Activated CD8-positive, alpha-beta memory T cell treated with anti-CD3 and anti-CD28 coated beads, Interleukin-2, amount 50 U/mL, for 1 hour (primary cell): Measurements from ENCODE around the gene YRDC.

Experiments
- DNase-seq: peaks from one replicate; pipeline ENCODE4 v3.0.0-alpha.2; 2020; ENCODE audit errors: extremely low read depth

The YRDC gene, protein sequence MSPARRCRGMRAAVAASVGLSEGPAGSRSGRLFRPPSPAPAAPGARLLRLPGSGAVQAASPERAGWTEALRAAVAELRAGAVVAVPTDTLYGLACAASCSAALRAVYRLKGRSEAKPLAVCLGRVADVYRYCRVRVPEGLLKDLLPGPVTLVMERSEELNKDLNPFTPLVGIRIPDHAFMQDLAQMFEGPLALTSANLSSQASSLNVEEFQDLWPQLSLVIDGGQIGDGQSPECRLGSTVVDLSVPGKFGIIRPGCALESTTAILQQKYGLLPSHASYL

DNA sequence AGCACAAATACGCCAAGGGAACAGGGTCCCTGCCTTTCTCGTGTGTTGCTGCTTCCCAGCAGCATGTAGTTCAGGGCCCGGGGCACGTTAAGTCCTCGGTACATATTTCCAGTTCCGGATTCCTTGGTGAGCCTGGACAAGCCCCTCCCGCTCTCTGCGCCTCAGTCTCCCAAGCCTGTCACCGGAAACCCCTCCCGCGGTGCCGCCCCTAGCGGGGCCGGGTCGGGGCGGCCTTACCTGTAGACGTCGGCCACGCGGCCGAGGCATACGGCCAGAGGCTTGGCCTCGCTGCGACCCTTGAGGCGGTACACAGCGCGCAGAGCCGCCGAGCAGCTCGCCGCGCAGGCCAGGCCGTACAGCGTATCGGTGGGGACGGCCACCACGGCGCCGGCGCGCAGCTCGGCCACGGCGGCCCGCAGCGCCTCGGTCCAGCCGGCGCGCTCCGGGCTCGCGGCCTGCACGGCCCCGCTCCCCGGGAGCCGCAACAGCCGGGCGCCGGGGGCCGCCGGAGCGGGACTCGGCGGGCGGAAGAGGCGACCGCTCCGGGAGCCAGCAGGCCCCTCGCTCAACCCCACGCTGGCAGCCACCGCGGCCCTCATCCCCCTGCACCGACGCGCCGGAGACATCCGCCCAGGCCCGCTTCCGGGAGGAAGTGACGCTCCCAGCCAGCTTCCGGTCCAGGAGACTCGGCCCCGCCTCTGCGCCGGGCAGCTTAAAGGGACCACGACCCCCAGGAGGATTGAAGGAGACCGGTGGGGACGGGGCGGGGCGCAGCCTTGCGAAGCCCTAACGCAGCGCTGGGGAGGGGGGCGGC, at the start of gene YRDC, which contains the start of gene C1orf122:
Gene YRDC (minus strand): TSS at position 654 of the 814 bp plus-strand sequence. CDS start 28 bp downstream, at position 626.
Gene C1orf122 (plus strand): TSS at position 236 of the 814 bp plus-strand sequence. CDS start 615 bp downstream, outside the sequence.
- peak; percentile 66 for DNase-seq

DNA sequence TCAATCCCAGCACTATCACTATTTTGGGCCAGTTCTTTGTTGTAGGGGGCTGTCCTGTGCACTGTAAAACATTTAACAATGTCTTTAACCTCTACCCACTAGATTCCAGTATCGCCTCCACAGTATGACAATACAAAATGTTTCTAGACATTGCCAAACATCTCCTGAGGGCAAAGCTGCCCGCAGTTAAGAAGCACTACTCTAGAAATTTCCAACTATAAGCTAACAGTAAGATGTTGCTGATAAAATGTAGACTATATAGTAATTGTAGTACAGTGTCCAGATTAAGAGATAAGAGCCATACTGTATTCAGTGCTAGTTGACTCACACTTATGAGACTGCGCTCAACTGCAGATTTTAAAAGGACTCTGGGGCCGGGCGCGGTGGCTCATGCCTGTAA, 46.4 kb upstream of the YRDC start:
- DNase-seq = no peak

DNA sequence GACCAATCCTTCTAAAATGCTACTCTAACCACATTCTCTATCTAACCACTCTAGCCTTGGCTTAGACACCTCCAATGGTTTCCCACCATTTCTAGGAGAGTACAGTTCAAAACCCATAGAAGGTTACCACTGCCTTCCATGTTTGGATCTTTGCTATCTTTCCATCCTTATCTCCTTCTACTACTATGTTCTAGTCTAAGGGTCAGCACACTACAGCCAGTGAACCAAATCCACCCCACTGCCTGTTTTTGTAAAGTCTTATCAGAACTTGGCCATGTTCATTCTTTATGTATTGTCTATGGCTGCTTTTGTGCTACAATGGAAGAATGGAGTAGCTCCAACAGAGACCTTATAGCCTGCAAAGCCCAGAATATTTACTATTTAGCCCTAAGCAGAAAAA, 45.1 kb upstream of the YRDC start:
- no peak for DNase-seq

DNA sequence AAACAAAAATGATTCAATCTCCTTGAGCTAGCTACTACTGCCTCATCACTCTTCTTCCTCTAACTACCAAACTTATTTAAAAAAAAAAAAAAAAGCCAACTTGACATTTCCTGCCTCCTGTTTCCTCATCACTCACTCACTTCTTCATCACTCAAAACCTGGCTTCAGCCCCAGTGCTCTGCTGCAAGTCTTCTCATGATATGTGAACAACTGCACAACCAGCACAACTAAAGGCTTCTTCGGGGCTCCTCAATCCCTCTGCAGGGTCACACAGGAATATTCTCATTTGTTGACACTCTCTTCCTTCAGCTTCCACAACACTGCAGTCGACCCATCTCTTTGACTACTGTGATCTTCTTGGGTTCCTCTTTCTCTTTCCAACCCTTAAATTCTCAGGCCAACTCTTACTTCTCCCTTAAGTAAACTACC, 43.8 kb upstream of the YRDC start:
- no peak for DNase-seq

DNA sequence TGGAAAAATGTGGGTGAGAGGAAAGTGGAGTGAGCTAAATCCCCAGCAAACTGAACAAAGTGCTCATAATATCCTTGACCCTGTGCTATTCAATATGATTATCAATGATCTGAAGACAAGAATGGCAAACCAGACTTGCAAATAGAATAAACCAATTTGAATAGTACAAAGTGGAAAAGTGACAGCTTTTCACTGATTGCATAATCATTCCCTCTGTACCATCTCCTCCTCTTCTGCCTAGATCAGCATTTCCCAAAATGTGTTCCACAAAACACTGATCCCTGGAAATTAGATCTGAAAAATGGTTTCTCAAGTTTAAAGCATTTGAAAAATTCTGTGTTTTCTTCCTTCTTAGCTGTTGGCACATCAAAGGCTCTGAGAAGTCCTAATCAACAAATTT, 43.3 kb upstream of the YRDC start:
- DNase-seq = no peak

DNA sequence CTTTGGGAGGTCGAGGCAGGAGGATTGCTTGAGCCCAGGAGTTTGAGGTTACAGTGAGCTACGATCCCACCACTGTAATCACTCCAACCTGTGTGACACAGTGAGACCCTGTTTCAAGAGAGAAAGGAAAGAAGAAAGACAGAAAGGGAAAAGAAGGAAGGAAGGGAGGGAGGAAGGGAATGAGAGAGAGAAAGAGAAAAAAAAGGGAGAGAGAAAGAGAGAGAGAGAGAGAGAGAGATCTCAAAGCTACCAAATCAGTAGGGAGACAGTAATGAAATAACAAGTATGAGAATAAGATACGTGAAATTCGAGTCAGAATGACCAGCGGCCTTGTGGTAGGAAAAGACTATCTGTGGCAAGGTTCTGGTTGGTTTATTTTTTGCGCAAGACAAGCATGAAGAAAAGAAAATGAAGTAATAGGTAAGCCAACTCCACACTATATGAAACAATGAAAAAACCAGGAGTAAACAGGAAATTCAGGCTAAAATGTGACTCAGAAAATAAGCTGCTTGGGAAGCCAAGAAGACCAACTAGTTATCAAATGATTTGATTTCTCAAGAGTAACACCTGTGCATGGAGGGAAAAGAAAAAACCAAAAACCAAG, 42.4 kb upstream of the YRDC start:
- no peak for DNase-seq

DNA sequence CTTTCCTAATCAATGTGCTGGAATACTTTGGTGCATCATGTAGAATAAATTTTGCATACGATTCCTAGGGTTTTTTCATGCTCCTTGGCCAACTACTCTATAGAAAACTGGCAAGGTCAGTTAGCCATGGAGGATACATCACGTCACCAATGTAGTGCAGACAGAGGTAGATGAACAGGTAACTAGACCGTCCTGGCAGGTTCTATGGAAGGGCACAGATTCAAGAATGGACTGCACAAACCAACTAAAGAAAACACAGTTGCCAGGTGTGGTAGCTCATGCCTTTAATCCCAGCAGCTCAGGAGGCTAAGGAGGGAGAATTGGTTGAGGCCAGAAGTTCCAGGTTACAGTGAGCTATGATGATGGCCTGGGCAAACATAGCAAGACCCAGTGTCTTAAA, 41.5 kb upstream of the YRDC start:
- no peak for DNase-seq

DNA sequence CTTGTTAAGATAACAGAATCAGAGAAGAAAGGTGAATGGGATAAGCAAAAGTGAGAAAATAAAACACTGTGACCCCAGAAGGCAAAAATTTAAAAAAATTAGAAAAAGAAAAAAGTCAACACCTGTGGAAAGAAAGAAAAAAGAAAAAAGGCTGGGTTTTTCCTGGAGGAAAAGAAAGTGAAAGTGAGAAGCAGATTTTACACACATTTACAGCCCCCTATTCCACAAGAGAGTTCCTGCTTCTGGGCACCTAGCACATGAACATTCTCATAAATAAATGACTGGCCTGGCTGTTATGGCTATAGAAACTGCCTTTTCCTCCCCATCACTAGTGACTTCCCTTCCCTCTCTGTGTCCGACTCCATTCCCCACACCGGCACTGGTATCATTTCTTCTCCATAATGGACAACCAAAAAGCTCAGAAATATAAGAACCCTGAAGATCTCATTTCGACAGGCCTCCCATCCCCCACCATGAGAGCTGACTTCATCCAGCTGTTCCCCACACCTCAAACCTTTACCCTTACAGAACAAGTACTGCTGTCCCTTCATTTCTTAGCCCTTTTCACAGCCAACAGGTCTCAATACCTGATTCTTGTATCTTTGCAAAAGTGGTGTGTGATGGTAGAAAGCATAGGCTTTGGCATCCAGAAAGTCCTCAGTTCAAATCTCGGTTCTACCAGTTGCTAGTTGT, 38.8 kb upstream of the YRDC start:
- DNase-seq = no peak

DNA sequence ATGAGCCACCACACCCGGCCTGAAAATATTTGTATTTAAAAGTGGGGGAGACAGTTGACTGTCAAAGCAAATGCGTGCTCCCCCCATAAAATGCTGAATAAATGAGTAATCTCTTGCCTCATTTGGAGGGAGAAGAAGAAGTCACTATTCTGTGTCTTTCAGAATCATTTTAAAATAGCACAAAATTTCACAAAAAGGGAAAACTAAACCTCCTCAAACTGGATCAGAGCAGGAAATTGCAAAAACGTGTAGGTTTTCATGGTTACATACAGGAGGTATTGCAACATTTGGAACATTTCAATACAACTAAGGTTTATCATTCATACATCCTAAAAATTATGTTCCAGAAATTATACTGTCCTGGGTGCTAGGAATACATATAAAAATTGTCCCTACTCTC, 37.8 kb upstream of the YRDC start:
- no peak for DNase-seq

DNA sequence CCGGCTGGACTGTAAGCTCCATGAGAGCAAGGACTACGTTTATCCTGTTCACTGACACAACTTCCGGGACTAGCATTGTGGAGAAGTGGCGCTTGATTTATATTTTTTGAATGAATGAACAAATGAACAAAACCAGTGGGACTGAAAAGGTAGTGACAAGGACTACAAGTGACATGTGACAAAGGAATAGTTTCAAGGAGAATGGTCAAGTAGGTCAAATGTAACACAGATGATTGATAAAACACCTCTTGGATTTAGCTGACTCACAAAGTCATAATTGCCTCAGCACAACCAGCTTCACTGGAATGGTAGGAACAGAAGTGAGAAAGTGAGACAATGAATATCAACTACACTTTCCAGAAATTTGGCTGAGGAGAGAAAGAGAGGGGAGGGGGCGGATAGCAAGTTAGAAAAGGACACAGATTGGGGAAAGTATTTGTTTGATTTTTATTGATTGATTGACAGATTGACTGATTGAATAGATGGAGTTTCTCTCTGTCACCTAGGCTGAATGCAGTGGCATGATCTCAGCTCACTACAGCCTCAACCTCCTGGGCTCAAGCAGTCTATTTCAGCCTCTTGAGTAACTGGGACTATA, 37.1 kb upstream of the YRDC start:
- no peak for DNase-seq

DNA sequence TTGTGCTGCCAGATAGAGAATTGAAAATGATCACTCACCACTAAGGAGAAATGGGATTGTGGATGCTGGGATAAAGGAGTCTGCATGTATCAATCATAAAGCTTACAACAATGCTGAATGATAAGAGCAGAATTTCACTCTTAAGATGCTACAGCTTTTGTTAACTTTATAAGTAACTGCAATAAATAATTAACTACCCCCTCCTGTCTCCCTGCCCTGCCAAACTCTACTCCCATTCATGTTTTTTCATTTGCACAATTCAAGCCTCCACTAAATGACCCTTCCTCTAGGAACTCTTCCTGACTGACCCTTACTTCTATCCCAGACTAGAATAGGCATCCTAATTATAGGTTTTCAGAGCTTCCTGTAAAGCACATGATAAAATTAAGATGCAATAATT, 36.5 kb upstream of the YRDC start:
- no peak for DNase-seq

DNA sequence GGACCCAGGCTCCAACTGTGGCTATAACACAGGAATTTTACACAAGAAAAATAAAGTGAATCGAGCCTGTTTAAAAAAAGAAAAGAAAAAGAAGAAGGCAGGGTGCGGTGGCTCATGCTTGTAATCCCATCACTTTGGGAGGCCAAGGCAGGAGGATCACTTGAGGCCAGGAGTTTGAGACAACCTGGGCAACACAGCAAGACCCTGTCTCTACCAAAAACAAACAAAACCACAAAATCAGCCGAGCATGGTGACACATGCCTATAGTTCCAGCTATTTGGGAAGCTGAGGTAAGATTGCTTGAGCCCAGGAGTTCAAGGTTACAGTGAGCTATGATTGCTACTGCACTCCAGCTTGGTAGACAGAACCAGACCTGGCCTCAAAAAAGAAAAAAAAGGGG, 33.6 kb upstream of the YRDC start:
- no peak for DNase-seq

DNA sequence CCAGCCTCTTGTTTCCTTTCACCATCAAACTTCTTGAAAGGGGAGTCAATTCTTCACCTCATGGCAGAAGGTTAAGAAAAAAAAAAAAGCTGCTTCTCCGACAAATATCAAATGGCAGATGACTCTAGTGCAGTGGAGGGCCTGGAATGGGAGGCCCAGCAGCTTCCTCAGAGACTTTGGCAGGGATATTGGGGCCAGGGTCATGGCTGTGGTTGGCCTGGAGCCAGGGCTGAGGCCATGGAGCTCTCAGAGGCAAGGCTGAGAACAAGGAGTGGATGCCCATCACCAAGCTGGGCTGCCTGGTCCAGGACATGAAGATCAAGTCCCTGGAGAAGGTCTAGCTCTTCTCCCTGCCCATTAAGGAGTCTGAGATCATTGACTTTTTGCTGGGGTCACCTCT, 32.7 kb upstream of the YRDC start:
- DNase-seq = no peak

DNA sequence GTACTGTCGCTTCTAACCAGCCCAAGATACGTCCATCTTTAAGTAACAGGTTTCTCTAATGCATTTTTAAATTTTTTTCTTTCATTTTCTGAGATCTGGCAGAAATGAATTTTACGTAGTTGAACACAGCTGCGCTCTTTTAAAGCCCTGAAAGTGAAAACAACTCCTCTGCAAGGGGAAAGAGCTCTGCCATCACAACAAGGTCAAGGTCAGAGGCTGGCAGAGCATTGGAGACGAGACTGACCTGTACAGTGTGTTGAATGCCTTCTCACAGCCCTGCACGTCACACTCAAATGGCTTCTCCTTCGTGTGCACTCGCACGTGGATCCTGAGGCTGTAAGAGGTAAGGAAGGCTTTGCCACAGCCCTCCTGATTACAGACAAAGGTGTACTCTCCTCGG, 31.7 kb upstream of the YRDC start:
- no peak for DNase-seq

DNA sequence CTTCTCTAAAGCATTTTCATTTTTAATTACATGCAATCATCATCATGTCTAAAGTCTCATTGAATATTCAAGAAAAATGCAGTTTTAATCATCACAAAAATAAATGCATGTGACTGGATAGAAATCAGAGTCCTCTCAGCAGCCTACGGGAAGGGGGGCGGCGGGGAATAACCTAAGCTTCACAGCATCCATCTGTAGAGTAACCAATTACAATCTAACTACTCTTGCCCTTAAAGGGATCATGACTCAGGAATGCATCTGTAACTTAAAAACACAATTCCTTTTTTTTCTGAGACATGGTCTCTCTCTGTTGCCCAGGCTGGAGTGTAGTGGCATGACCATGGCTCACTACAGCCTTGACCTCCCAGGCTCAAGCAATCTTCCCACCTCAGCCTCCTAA, 28.8 kb upstream of the YRDC start:
- no peak for DNase-seq

DNA sequence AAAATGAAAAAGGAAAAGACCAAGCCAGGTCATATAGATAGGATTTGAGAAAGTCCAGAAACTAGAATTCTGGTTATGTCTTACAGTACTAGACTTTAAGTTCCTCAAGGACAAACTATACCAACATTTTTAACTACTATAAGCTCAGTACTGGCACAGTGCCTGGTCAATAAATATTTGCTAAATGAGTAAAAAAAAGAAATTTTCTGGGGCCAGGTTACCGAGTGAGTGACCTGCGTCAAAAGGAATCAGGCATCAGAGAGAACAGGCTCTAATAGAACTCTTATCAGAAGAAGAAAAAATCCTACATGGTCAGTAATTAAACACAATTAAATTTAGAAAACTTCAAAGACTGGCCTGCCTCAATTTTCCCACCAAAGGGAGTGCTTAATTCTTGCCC, 23.8 kb upstream of the YRDC start:
- no peak for DNase-seq

DNA sequence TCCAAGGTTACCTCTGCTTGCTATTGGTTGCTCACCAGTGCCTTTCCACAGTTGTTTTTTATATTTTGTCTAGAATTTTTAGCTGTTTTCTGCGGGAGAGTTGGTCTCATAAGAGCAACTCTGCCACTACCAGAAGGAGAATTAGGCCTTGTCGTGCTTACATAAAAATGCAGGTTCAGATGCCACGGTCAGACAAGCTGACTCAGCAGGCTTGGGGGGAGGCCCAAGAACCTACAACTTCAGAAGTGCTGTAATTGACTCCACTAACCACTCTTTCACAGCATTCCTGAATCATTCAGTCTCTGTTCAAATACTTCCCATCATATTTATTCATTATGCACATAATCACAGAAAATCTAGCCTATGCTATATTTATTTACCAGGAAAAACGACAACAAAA, 23.1 kb upstream of the YRDC start:
- DNase-seq = no peak

DNA sequence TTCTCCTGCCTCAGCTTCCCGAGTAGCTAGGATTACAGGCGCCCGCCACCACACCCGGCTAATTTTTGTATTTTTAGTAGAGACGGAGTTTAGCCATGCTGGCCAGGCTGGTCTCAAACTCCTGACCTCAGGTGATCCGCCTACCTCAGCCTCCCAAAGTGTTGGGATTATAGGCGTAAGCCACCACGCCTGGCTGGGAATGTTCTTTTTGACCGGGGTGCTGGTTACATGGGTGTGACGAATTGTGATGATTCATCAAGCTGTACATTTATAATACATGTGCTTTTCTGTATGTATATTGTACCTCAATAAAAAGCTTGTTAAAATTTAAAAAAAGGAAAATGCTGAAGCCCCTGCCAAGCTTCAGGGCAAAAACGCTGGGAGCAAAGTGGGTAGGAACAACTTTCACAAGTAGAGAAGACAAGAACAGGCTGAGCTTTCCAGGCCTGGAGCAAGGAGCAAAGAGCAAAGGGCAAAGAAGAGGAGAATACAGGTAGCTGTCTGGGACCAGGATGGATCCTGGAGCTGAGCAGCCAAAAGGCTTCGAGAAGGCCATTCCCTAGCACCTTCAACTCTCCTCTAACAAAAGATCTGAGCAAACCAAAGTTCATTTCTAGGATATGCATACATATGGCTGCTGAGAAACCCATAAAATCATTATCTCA, 20.5 kb upstream of the YRDC start:
- DNase-seq = no peak

DNA sequence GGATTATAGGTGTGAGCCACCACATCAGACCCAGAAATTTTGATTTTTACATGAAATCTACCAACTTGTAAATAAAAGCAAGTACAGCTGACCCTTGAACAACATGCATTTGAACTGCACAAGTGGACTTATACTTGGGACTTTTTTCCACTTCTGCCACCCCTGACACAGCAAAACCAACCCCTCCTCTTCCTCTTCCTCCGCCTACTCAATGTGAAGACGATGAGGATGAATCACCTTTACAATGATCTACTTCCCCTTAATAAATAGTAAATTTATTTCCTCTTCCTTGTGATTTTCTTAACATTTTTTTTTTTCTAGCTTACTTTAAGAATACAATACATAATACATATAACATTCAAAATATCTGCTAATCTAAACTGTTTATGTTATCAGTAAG, 17.5 kb upstream of the YRDC start:
- no peak for DNase-seq

DNA sequence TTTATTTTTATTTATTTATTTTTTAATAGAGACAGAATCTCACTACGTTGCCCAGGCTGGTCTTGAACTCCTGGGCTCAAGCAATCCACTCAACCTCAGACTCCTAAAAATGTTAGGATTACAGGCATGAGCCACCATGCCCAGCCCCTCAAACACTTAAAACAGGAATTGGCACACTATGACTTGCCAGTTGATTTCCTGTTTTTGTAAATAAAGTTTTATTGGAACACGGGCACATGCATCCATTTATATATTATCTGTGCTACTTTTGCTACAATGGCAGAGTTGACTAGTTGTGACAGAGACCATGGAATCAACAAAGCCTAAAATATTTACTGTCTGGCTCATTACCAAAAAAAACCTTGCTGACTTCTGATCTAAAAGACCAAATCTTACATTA, 16.0 kb upstream of the YRDC start:
- DNase-seq = no peak
